ENCODE data around the gene PLEKHA7. TPM values are rescaled to one million over a fixed set of nuclear protein-coding genes. Genes with fewer than 3 reads are reported as not detected.

PLEKHA7 gene
- total and polyA plus RNA-seq, 2 of the 8 experiments (the other 6 are each of a cell fraction or from before 2014, with no cell fraction given) = 11.4 to 25.6 TPM

DNA sequence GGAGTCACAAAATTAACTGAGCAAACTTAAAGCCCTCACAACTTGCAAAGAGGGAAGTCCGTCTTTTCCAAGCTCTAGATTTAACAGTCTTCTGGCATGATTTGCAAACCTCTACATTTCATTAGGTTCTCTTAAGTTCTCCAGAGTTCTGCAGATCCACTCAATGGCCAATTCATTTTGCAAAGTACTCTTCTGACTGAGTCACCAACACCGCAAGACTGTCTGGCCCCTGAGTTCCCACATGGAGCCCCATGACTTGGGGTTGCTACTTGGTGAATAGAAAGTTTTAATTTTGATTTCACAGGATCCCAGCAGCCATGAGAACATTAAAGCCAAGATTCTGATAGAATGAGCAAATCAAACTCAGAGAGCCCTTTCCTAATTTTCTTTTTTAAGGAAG is 134.5 kb downstream of the PLEKHA7 start:
- H4K8ac ChIP-seq (ENCODE audit: extremely low read depth, insufficient read depth, low read length) = no peak overlapping the region
- H2BK15ac ChIP-seq (ENCODE audit: low read length) = no peak overlapping the region
- no peak overlapping the region for H2AK5ac ChIP-seq (ENCODE audit: low read depth, low read length)
- CTCF ChIA-PET (ENCODE audit: partially characterized antibody) = interaction anchor here (2.7 to 5.2 kb wide), 2 partner anchors 58 to 90 kb away, joined by 17 to 46 read pairs; no protein-coding TSS in a partner anchor
- no peak overlapping the region for H3K14ac ChIP-seq (ENCODE audit: insufficient read length)
- no peak overlapping the region for H3K4ac ChIP-seq (replicated peaks; ENCODE audit: insufficient read length, low read depth, low read length)
- H2BK120ac ChIP-seq (replicated peaks; ENCODE audit: low read depth, low read length) = no peak overlapping the region
- H2AFZ ChIP-seq (ENCODE audit: low read length) = no peak overlapping the region
- H3K36me3 ChIP-seq (ENCODE audit: control insufficient read depth in 2 of 4, insufficient read depth in 4 of 4, low read length in 3 of 4) = no peaks in the 10 kb centered on the region
- no peak overlapping the region for H3K56ac ChIP-seq (replicated peaks; ENCODE audit: insufficient read length, low read depth, low read length)
- no peaks in the 10 kb centered on the region for H3K23me2 ChIP-seq (ENCODE audit: low read depth, low read length)
- no peak for DNase-seq (ENCODE audit: low read depth in 1 of 2, low spot score in 2 of 2)
- peaks cover 2% of the 10 kb centered on the region for H3K79me1 ChIP-seq (ENCODE audit: low read depth, low read length)
- no peak overlapping the region for H3K23ac ChIP-seq (ENCODE audit: insufficient read length)
- H3K4me2 ChIP-seq (ENCODE audit: insufficient read depth in 1 of 2, low read depth in 2 of 2, low read length in 2 of 2) = no peak overlapping the region
- H4K20me1 ChIP-seq (replicated peaks in 1 of 2; ENCODE audit: control insufficient read depth in 1 of 2, insufficient read depth in 2 of 2, low read length in 2 of 2) = peaks cover under 1 to 3% of the 10 kb centered on the region in 2 experiments
- peaks cover 2 to 9% (median 6%) of the 10 kb centered on the region in 4 experiments; a peak in 4 of 7 replicates for H3K4me1 ChIP-seq (replicated peaks in 1 of 4; ENCODE audit: control insufficient read depth in 3 of 4, insufficient read depth in 4 of 4, low read length in 3 of 4)
- H3K4me3 ChIP-seq (ENCODE audit: extremely low read depth in 1 of 4, insufficient read depth in 2 of 4, low read depth in 3 of 4, low read length in 4 of 4) = no peak overlapping the region
- TF ChIP-seq POLR2A (IDR thresholded peaks at IDR 0.05; ENCODE audit: control extremely low read depth in 1 of 2, low read depth in 2 of 2, low read length in 2 of 2) (no peak), EZH2 (IDR thresholded peaks at IDR 0.05; ENCODE audit: low read depth, low read length, severe bottlenecking) (no peak), TAF1 (IDR thresholded peaks at IDR 0.05; ENCODE audit: low read depth, low read length) (no peak), SAP30 (IDR thresholded peaks at IDR 0.05; ENCODE audit: insufficient read depth, insufficient replicate concordance, low read length) (no peak), TAF7 (optimal IDR thresholded peaks at IDR 0.05; ENCODE audit: borderline replicate concordance, low read depth, low read length) (no peak), BACH1 (IDR thresholded peaks at IDR 0.05; ENCODE audit: low read length) (no peak), CBX8 (IDR thresholded peaks at IDR 0.05; ENCODE audit: borderline replicate concordance, low read depth, low read length) (no peak), CEBPB (IDR thresholded peaks at IDR 0.05; ENCODE audit: low read depth, low read length) (no peak), NANOG (IDR thresholded peaks at IDR 0.05; ENCODE audit: insufficient read depth, low read depth, low read length, poor library complexity, severe bottlenecking) (no peak), RAD21 (IDR thresholded peaks at IDR 0.05 in 1 of 2, conservative IDR thresholded peaks at IDR 0.05 in 1 of 2; ENCODE audit: low read depth in 2 of 2, low read length in 2 of 2) (no peak)
- TF ChIP-seq, protein P1, sequence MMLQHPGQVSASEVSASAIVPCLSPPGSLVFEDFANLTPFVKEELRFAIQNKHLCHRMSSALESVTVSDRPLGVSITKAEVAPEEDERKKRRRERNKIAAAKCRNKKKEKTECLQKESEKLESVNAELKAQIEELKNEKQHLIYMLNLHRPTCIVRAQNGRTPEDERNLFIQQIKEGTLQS (IDR thresholded peaks at IDR 0.05; ENCODE audit: insufficient read depth, low read depth, low read length) = no peak
- 90% methylated on average over 2 of the region's 2 CpGs; no CpG with 5 or more reads in 1 of the 2 experiments for WGBS, 2 experiments (ENCODE audit: extremely low coverage in 1 of 2, insufficient coverage in 1 of 2, insufficient read length in 1 of 2, insufficient replicate concordance in 2 of 2, low coverage in 1 of 2, low lambda C conversion rate in 2 of 2, missing lambda C conversion rate in 1 of 2)
- no peak overlapping the region for H2BK20ac ChIP-seq (ENCODE audit: low read length)
- POLR2A ChIA-PET (ENCODE audit: partially characterized antibody) = interaction anchor here (0.5 to 0.8 kb wide), 2 partner anchors 16 to 198 kb away, joined by 3 read pairs; partner anchors contain the start of gene RPS13
- no peaks in the 10 kb centered on the region for H3K9me3 ChIP-seq (ENCODE audit: insufficient read depth in 2 of 2, low read depth in 1 of 2, low read length in 1 of 2)
- H3K79me2 ChIP-seq (ENCODE audit: control insufficient read depth in 1 of 2, insufficient read depth in 2 of 2, low read length in 2 of 2) = no peaks in the 10 kb centered on the region
- no peak overlapping the region for H2BK5ac ChIP-seq (ENCODE audit: low read depth, low read length)
- H3K27ac ChIP-seq (ENCODE audit: low read depth, low read length) = no peak overlapping the region
- no peak for FAIRE-seq
- no peak overlapping the region for H3K9ac ChIP-seq (replicated peaks in 1 of 4; ENCODE audit: extremely low read depth in 1 of 4, low read depth in 3 of 4, low read length in 3 of 4)
- no peak overlapping the region for H4K5ac ChIP-seq (ENCODE audit: insufficient read length, low read depth, low read length)
- H2BK12ac ChIP-seq (ENCODE audit: low read depth, low read length) = no peak overlapping the region
- no peaks in the 10 kb centered on the region for H3K27me3 ChIP-seq (replicated peaks in 1 of 4; ENCODE audit: control insufficient read depth in 3 of 4, extremely low read depth in 1 of 4, insufficient read depth in 3 of 4, low read length in 3 of 4)
- no peak overlapping the region for H4K91ac ChIP-seq (replicated peaks; ENCODE audit: insufficient read length, low read length)
- H3K18ac ChIP-seq (ENCODE audit: extremely low read depth, low read length) = no peak overlapping the region
